ENCODE data around the gene FGF11. TPM values are rescaled to one million over a fixed set of nuclear protein-coding genes. Genes with fewer than 3 reads are reported as not detected.

The FGF11 gene
- total and polyA plus RNA-seq, 2 of the 13 experiments (the other 11 are each of a cell fraction or from before 2014, with no cell fraction given), result 0.20 to 7.6 TPM

GRCh38 chr17:7403043-7403726 is 36.1 kb upstream of the FGF11 start (continued):
- peak; percentile 68 for TF ChIP-seq ZNF687 (CRISPR knock-in tag; IDR thresholded peaks at IDR 0.05)
- 0 out of 2 replicates have a peak, but pooled peaks have one; percentile 10 for TF ChIP-seq ZNF143 (CRISPR knock-in tag; IDR thresholded peaks at IDR 0.05)
- TF ChIP-seq ATF1 (CRISPR knock-in tag; IDR thresholded peaks at IDR 0.05), result peak; percentile 48; the same call in 1 of the 2 replicates
- TF ChIP-seq IKZF4 (CRISPR knock-in tag; IDR thresholded peaks at IDR 0.05; ENCODE audit: borderline replicate concordance, low read depth, not compliant biosample characterization), result no peak
- TF ChIP-seq SIN3A (IDR thresholded peaks at IDR 0.05; ENCODE audit: borderline replicate concordance, low read depth, low read length), result 0 out of 2 replicates have a peak, but pooled peaks have one; percentile 58
- 0 out of 2 replicates have a peak, but pooled peaks have one; percentile 4 for TF ChIP-seq ZNF574 (CRISPR knock-in tag; IDR thresholded peaks at IDR 0.05)
- TF ChIP-seq ZNF331 (CRISPR knock-in tag; IDR thresholded peaks at IDR 0.05), result peak; percentile 39; the same call in 1 of the 2 replicates
- TF ChIP-seq ZKSCAN5 (CRISPR knock-in tag; IDR thresholded peaks at IDR 0.05), result no peak
- TF ChIP-seq ZFP82 (CRISPR knock-in tag; IDR thresholded peaks at IDR 0.05; ENCODE audit: borderline replicate concordance), result no peak
- peak; percentile 61 for TF ChIP-seq UBTF (CRISPR knock-in tag; IDR thresholded peaks at IDR 0.05)
- no peak for TF ChIP-seq ZNF367 (CRISPR knock-in tag; IDR thresholded peaks at IDR 0.05; ENCODE audit: borderline replicate concordance)
- 0 out of 2 replicates have a peak, but pooled peaks have one; percentile 35 for TF ChIP-seq ZXDC (CRISPR knock-in tag; IDR thresholded peaks at IDR 0.05)
- TF ChIP-seq DR1 (CRISPR knock-in tag; IDR thresholded peaks at IDR 0.05), result no peak
- TF ChIP-seq SNRNP70 (IDR thresholded peaks at IDR 0.05; ENCODE audit: low read depth, low read length), result no peak

All from HepG2 (cell line).